GM18526 (cell line): ENCODE measurements around the gene NHERF1.

Experiments
- POLR2A ChIP-seq: IDR thresholded peaks from 3 replicates; pipeline ENCODE4 v1.6.1; 2011; ENCODE audit not compliant: insufficient read length; ENCODE audit errors: extremely low read depth

The NHERF1 gene

DNA sequence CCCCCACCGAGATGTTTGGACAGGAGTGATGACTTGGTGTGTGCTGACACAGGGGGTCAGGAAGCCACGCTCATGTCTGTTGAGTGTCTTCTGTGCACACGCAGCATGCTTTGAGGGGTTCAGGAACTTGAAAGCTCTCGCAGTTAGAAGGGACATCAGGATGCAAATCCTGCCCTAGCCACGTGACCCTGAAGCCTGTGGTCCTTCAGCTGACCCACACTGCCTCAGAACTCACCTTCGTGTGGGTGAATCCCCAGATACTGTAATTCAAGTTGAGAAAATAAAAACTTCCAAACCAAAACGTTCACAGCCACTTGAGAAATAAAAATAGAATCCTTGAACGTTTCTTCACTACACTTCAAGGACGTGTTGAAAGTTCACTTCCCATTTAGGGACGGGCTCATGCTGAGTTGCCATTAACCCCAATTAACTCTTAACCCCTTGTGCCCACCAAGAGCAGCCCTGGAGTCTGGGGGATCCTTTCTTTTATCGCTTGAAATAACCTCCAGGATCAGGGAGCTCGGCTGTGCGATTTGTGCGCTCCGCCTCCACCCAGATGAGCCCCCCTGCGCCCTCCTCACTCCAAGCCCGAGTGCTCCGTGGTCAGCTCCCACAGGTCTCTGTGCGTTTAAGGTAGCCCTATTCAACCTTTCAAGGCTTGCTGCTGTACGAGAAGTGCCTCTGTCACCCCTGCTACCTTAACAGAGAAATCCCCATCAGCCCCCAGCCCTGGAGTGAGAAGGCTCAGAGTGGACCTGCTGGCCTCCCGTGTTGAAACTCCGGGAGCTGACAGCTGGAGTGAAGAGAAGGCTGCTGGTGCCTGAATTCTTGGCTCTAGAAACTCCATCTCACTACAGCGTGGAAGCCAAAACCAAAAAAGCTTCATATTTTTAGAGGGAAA, 63.9 kb downstream of the NHERF1 start:
- no peak for TF ChIP-seq POLR2A

DNA sequence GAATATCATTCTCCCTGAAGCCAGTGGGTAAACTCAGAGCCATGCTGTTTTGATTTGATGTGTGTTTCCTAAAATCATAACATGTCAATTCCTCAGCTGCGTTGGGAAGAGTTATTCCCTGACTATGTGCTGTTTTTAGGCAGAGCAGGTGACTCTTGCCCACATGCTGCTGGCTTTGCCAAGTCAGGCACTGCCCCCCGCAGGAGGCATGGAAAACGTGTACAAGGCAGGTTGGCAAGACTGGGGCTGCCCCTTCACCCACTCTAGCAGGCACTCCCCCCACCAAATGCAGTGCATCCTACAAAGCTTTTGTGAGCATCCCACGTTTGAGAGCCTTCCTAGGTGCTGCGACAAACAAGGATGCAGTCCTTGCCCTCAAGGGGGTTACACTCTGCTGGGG, 66.0 kb downstream of the NHERF1 start:
- TF ChIP-seq POLR2A = no peak

DNA sequence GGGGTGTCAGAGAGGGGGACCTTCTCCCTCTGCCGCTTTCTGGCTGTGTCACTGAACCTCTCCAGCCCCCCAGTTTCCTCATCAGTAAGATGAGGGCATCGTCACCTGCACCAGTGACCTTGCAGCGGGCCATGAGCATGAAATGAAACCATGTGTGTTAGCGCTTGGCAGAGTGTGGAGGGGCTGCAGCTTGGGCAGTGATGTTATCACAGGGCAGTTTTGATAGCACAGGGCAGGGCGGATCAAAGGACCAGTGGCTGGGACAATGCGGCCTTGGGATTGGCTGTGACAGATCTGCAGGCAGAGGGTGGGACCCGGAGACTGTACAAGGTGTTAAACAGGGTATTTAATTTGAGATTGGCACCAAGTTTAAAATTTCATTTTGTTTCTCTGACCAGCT, 66.6 kb downstream of the NHERF1 start:
- TF ChIP-seq POLR2A = no peak

DNA sequence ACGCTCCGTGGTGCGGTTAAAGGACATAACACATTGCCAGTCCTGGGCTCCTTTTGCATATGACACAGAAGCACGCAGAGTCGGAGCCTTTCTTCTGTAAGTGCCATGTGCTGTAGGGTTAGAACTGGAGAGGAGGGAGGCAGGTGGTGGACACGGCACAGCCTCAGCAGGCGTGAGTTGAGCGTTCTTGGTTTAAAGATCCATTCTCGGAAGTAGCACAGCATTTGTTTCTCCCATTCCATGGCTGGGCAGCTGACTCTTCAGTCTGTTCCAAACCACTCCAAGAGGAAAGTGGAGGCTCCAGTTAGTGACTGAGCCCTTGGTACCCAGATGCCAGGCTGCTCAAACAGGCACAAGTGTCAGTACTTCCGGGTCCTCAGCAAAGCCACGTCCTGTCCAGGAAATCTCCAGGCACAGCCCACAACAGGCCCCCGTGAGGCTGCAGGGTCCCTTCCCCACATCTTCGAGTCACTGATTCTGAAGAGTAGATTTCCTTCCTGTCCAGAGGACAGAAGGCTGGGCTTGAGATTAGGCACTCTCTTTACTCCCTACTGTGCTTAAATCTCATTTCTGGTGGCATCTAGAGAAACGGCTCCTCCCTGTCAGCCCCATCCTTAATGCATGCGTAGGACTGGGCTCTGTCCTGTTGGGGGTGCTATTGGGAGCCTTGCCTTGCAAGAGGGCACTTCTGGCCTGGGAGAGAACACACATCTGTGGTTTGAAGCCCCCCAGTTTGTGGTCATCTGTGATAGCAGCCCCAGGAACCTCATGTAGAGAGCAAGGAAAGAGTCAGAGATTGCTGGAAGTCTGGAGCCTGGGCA, 67.3 kb downstream of the NHERF1 start:
- TF ChIP-seq POLR2A = no peak

DNA sequence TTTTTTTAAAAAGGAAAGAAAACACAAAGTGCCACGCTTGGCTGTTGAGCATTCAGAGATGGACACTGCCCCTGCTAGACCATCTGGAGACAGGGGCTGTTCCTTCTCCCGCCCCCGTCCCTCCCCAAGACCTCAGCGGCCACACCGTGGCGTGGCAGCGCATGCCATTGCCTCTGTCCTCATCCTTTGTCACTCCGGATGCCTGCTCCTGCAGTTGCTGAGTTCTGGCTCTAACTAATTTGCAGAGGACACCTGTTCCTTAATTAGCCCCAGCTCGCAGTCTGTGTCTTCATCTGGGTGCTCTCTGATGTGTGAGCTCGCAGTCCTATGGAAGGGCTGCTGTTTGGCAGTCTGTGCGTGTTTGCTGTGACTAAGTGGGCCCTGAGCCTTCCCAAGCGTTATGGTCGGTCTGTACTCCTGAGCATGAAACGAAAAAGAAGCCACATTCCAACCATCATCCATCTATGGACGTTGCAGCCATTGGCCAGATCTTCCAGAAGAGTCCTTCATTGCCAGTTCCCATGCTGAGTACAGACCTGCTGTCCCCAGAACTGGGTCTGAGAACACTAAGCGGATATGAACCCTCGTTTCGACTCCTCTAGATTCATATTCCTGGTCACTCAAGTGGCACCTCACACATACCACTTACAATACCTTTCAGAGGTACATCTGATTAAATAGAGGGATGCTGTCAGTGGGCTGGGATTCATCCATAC, 68.6 kb downstream of the NHERF1 start:
- no peak for TF ChIP-seq POLR2A

DNA sequence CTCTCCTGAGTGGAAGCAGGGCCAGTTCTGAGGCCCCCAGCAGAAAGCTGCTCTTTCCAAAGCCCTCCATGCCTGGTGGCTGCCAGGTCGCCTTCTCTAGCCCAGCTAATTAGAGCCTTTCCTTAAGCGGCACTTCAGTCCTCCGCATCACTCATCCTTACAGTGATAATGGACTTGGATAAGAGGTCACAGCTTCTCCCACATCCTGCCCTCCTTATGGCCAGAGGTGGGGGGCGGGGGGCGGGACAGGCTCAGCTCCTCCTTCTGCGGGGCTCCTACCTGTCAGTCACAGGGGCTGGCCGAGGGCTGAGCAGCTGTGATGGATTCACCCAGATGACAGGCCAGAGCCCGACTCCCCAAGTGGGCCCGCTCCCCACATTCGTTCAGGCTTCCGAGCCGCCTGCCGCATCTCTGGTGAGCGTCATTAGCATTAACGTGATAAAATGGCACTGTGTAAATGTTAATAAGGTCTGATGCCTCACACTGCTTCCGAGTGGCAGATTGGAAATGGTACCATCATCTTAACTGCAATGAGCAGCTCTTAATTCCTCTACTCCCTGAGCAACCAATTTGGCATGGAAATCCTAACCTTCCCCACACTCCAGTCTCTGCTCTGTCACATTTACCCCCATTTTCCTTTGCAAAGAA, 70.0 kb downstream of the NHERF1 start:
- TF ChIP-seq POLR2A = no peak
